RWPE1 (cell line): ENCODE results near the gene RRAGD.

ENCODE experiments used
- CTCF ChIA-PET: fragments of 350-600 bp; sonication (Branson Sonifier 250); formaldehyde crosslinking; extraction: SDS; loops from one replicate; lab custom pipeline; 2021; lab: Yijun Ruan, JAX
- POLR2A ChIA-PET: fragments of 400-600 bp; formaldehyde crosslinking; extraction: SDS; loops from one replicate; lab custom pipeline; 2020; ENCODE audit warnings: antibody characterized with exemption; ENCODE audit not compliant: low non-redundant PET; lab: Yijun Ruan, JAX
- DNase-seq: peaks from one replicate; pipeline ENCODE4 v3.0.0; 2012; ENCODE audit warnings: low spot score
- H3K27ac ChIP-seq: fragments of 450-650 bp; 2 replicates; pipeline ENCODE4 v1.5.1; 2017
- TF ChIP-seq, protein P1 (sequence below): fragments of 450-650 bp; conservative IDR thresholded peaks from 2 replicates; pipeline ENCODE4 v1.5.1; 2017; ENCODE audit warnings: low read depth, mild to moderate bottlenecking

RRAGD gene

GRCh38 chr6:89328976-89329375 is 83.1 kb downstream of the RRAGD start:
- no peak for DNase-seq
- no peak overlapping the region for H3K27ac ChIP-seq
- POLR2A ChIA-PET: no interaction called here
- CTCF ChIA-PET: interaction anchor here (1.0 kb wide), 1 partner anchor 12 kb away, joined by 6 read pairs; no protein-coding TSS in a partner anchor
- TF ChIP-seq, protein P1, sequence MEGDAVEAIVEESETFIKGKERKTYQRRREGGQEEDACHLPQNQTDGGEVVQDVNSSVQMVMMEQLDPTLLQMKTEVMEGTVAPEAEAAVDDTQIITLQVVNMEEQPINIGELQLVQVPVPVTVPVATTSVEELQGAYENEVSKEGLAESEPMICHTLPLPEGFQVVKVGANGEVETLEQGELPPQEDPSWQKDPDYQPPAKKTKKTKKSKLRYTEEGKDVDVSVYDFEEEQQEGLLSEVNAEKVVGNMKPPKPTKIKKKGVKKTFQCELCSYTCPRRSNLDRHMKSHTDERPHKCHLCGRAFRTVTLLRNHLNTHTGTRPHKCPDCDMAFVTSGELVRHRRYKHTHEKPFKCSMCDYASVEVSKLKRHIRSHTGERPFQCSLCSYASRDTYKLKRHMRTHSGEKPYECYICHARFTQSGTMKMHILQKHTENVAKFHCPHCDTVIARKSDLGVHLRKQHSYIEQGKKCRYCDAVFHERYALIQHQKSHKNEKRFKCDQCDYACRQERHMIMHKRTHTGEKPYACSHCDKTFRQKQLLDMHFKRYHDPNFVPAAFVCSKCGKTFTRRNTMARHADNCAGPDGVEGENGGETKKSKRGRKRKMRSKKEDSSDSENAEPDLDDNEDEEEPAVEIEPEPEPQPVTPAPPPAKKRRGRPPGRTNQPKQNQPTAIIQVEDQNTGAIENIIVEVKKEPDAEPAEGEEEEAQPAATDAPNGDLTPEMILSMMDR: no peak

GRCh38 chr6:89324304-89324703 is 87.8 kb downstream of the RRAGD start:
- POLR2A ChIA-PET: no interaction called here

DNA sequence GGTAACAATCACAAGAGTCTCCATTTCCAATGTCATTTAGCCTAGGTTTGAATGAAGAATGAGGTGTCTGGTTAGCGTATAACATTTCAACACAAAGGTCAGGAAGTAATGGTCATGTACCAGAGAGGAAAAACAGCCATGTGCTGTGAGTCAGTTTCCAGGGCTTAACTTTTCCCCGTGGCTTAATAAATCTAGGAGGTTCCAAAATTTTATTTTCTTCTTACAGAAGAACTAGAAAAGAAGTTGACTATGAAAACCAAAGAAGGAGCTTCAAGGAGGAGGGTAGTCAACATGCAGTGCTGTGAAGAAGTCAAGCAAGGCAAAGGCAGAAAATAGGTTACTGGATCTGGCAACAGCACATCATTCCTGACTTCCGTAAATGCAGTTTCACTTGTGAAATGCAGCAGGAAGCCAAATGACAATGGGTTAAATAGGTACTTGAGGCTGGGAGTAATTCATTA is 88.5 kb downstream of the RRAGD start:
- no peak for DNase-seq
- ChIA-PET POLR2A (no interaction called here), CTCF (no interaction called here)

More at GRCh38 chr6:89324304-89324703, 87.8 kb downstream of the RRAGD start:
- no peak overlapping the region for H3K27ac ChIP-seq
- TF ChIP-seq, protein P1: no peak
- CTCF ChIA-PET: interaction anchor here (0.5 kb wide), 1 partner anchor 136 kb away, joined by 3 read pairs; no protein-coding TSS in a partner anchor
- no peak for DNase-seq

DNA sequence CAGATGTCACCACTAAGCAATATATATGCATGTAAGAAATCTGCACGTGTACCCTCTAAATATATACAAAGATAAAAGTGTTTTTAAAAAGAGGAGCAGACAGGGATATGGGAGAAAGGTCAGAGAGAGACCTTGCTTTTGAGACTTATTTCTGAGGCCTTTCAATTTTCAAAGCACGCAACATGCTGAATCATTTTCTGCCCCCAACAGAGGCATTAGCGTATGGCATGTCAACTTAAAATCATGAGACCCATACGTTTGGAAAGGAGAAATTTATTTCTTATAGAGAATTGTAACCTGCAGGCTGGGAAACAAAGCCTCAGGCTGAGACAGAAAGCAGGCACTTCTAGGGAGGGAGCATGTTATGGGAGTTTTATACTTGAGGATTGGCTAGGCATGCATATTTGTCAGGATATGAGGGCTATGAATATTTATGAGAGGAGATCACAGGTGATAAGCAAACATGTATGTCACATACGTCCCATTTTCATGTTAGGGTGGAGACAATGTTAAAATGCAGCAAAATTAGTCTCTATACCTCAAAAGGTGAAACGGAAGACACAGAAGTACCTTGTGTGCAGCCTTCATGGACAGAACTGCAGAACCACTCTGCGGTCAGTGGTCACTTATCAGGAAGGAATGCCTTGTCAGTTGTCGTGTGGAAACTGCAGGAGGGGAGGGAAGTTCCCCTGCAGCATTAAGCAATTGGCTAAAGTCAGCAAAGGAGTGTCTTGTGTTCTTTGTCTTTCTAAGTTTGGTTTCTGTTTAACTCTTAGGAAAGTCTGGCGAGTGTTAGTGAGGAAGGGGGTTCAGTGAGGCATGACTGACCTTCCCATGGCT is 90.7 kb downstream of the RRAGD start:
- ChIA-PET CTCF (no interaction called here), POLR2A (no interaction called here)
- no peak for DNase-seq
- TF ChIP-seq, protein P1: no peak
- H3K27ac ChIP-seq: no peak overlapping the region

More for the DNA sequence above, 88.5 kb downstream of the RRAGD start:
- no peak overlapping the region for H3K27ac ChIP-seq
- TF ChIP-seq, protein P1: no peak

- no peak for DNase-seq
- CTCF ChIA-PET: no interaction called here
- no peak overlapping the region for H3K27ac ChIP-seq
- TF ChIP-seq, protein P1: no peak
- POLR2A ChIA-PET: no interaction called here
Measured at GRCh38 chr6:89320012-89320559, 92.0 kb downstream of the RRAGD start.

DNA sequence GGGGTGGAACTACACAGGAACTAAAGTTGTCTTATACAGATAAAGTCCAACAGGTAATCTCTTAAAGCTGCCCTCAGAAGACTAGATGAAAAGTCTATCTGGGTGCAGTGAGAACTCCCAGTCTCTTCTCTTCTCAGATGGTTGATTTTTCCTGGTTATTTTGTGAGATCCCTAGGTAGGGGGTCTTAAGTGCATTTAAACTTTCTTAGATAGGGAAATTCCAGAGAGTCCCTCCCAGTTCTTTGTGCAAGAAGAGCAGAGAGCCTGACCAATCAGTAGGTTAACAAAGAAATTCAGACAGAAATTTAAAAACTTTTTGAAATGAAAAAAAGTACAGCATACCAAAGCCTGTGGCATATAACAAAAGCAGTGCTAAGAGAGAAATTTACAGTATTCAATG is 95.0 kb downstream of the RRAGD start:
- TF ChIP-seq, protein P1: no peak
- ChIA-PET CTCF (interaction anchor here (1.0 kb wide), 1 partner anchor 55 kb away, joined by 3 read pairs; no protein-coding TSS in a partner anchor), POLR2A (no interaction called here)
- DNase-seq: no peak
- H3K27ac ChIP-seq: no peak overlapping the region
